ENCODE results near the gene PDXK. TPM values are rescaled to one million over a fixed set of nuclear protein-coding genes. Genes with fewer than 3 reads are reported as not detected.

PDXK gene
- polyA plus RNA-seq, 4 donors: 65.4 to 105 (median 67.6) TPM

DNA sequence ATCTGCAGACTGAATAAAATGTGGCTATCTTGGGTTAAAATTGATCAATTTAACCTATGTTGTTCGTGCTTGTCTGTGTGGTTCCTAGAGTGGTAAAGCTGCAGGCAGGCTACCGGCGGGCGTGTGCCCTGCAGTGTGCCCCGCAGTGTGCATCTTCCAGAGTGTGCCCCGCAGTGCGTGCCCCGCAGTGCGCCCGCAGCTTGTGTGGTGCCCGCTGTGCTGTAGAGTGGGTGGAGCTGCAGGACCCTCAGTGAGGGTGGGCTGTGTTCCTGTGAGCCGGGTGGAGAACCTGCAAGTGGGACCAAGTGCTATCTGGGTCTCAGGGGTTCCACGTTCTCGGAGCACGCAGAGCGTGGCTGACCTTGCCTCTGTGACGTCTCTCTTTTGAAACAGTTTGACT, 81.2 kb downstream of the PDXK start:
- Histone ChIP-seq H3K4me3 (ENCODE audit: low read depth in 1 of 3, low read length in 3 of 3) (no peak overlapping the region), H3K36me3 (ENCODE audit: control insufficient read depth in 3 of 3, insufficient read depth in 2 of 3, low read depth in 1 of 3, low read length in 3 of 3) (peaks cover 4 to 97% (median 8%) of the 10 kb centered on the region in 3 donors), H3K27me3 (ENCODE audit: control insufficient read depth in 3 of 3, insufficient read depth in 3 of 3, low read length in 3 of 3) (no peaks in the 10 kb centered on the region), H3K27ac (ENCODE audit: low read depth in 1 of 3, low read length in 2 of 3) (no peak overlapping the region), H3K4me1 (ENCODE audit: control insufficient read depth in 3 of 3, insufficient read depth in 2 of 3, low read depth in 1 of 3, low read length in 2 of 3) (no peaks in the 10 kb centered on the region), H3K9me3 (ENCODE audit: control insufficient read depth in 2 of 2, insufficient read depth in 1 of 2, low read depth in 1 of 2, low read length in 1 of 2) (no peaks in the 10 kb centered on the region)
- WGBS, 3 donors: 96 to 98% (median 96%) methylated on average over 17 of the region's 17 CpGs
- FAIRE-seq: no peak
- no peak for DNase-seq

- no peak for FAIRE-seq
- peaks cover 4 to 92% (median 8%) of the 10 kb centered on the region in 3 donors for H3K36me3 ChIP-seq (ENCODE audit: control insufficient read depth in 3 of 3, insufficient read depth in 2 of 3, low read depth in 1 of 3, low read length in 3 of 3)
These were observed 81.6 kb downstream of the PDXK start for GRCh38 chr21:43800566-43800965.

GRCh38 chr21:43801006-43801783, 82.3 kb downstream of the PDXK start:
- DNase-seq: no peak
- FAIRE-seq: no peak
- Histone ChIP-seq H3K27ac (ENCODE audit: low read depth in 1 of 3, low read length in 2 of 3) (no peak overlapping the region), H3K27me3 (ENCODE audit: control insufficient read depth in 3 of 3, insufficient read depth in 3 of 3, low read length in 3 of 3) (no peaks in the 10 kb centered on the region), H3K9me3 (ENCODE audit: control insufficient read depth in 2 of 2, insufficient read depth in 1 of 2, low read depth in 1 of 2, low read length in 1 of 2) (no peaks in the 10 kb centered on the region), H3K4me1 (ENCODE audit: control insufficient read depth in 3 of 3, insufficient read depth in 2 of 3, low read depth in 1 of 3, low read length in 2 of 3) (no peaks in the 10 kb centered on the region), H3K36me3 (ENCODE audit: control insufficient read depth in 3 of 3, insufficient read depth in 2 of 3, low read depth in 1 of 3, low read length in 3 of 3) (peaks cover 4 to 92% (median 8%) of the 10 kb centered on the region in 3 donors), H3K4me3 (ENCODE audit: low read depth in 1 of 3, low read length in 3 of 3) (no peak overlapping the region)
- WGBS, 3 donors: 96 to 97% (median 97%) methylated on average over 42 of the region's 42 CpGs

More at GRCh38 chr21:43800566-43800965, 81.6 kb downstream of the PDXK start:
- Histone ChIP-seq H3K4me1 (ENCODE audit: control insufficient read depth in 3 of 3, insufficient read depth in 2 of 3, low read depth in 1 of 3, low read length in 2 of 3) (no peaks in the 10 kb centered on the region), H3K27ac (ENCODE audit: low read depth in 1 of 3, low read length in 2 of 3) (no peak overlapping the region), H3K4me3 (ENCODE audit: low read depth in 1 of 3, low read length in 3 of 3) (no peak overlapping the region), H3K9me3 (ENCODE audit: control insufficient read depth in 2 of 2, insufficient read depth in 1 of 2, low read depth in 1 of 2, low read length in 1 of 2) (no peaks in the 10 kb centered on the region), H3K27me3 (ENCODE audit: control insufficient read depth in 3 of 3, insufficient read depth in 3 of 3, low read length in 3 of 3) (no peaks in the 10 kb centered on the region)
- WGBS, 3 donors: 91 to 97% (median 93%) methylated on average over 14 of the region's 14 CpGs
- no peak for DNase-seq

DNA sequence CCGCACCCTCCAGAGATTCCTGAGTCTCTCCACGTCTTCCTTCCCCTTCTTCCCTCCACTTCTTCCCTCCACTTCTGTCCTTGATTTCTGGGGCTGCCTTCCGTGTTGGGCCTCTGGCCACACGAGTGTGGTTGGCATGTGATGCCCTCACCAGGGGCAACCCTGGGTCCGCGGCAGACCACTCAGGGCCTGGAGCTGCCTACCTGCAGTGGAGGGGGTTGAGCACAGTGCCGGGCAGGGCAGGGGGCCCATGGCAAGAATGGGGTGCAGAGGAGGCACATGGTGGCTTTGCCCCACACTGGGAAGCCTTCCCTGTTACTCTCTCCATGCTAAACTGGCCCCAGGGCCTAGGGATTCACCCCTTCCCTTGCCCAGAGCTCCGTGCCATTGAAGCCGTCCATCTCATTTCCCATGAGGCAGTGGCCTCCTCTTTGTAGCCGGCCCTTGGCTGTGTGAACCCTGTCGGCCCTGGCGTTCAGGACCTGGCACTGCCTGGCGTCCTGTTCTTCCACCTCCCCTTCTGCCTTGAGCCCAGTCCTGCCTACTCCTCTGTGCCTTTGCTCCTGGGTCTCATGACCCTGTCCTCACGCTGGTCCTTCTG, 83.9 kb downstream of the PDXK start:
- no peak overlapping the region for H3K4me3 ChIP-seq (ENCODE audit: low read depth in 1 of 3, low read length in 3 of 3)
- H3K9me3 ChIP-seq (ENCODE audit: control insufficient read depth in 2 of 2, insufficient read depth in 1 of 2, low read depth in 1 of 2, low read length in 1 of 2): no peaks in the 10 kb centered on the region
- H3K36me3 ChIP-seq (ENCODE audit: control insufficient read depth in 3 of 3, insufficient read depth in 2 of 3, low read depth in 1 of 3, low read length in 3 of 3): peaks cover 4 to 85% (median 5%) of the 10 kb centered on the region in 3 donors
- DNase-seq (no peak), FAIRE-seq (no peak)
- no peaks in the 10 kb centered on the region for H3K27me3 ChIP-seq (ENCODE audit: control insufficient read depth in 3 of 3, insufficient read depth in 3 of 3, low read length in 3 of 3)
- 88 to 93% (median 91%) methylated on average over 14 of the region's 14 CpGs for WGBS, 3 donors
- H3K4me1 ChIP-seq (ENCODE audit: control insufficient read depth in 3 of 3, insufficient read depth in 2 of 3, low read depth in 1 of 3, low read length in 2 of 3): no peaks in the 10 kb centered on the region
- no peak overlapping the region for H3K27ac ChIP-seq (ENCODE audit: low read depth in 1 of 3, low read length in 2 of 3)

DNA sequence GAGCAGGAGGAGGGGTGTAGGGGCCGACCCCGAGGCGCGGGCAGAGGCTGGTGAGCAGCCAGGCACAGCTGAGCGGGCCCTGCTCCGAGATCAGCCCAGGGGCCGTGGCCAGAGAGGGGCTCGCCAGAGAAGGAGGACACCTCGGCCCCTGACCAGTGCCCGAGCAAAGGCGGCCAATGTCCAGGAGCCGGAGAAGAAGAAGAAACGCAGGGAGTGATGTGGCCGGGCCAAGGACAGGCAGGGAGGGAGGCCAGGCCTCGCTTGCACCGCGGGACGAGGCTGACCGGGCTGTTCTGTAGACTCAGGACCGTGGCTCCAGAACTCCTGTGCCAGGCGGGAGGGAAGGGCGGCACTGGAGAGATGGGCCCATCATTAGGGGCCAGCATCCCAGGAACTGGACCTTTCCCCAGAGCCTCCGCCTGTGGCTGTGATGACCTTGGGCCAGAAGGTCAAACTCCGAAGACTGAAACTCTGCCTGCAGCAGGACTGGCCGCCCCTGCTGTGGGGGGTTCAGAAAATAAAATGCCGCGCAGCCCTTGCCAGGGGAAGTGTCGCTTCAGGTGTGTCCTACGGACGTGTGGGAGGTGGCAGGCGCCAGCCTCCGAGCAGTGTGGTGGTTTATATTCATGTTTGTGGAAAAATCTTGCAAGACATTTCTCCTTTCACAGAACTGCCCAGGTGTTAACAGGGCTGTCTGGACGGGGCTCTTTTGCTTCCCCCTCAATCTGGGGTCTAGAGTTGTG, 84.8 kb downstream of the PDXK start:
- FAIRE-seq: no peak
- H3K4me3 ChIP-seq (ENCODE audit: low read depth in 1 of 3, low read length in 3 of 3): no peak overlapping the region
- no peak overlapping the region for H3K27ac ChIP-seq (ENCODE audit: low read depth in 1 of 3, low read length in 2 of 3)
- no peaks in the 10 kb centered on the region for H3K4me1 ChIP-seq (ENCODE audit: control insufficient read depth in 3 of 3, insufficient read depth in 2 of 3, low read depth in 1 of 3, low read length in 2 of 3)
- 90 to 93% (median 90%) methylated on average over 28 to 33 of the region's 33 CpGs for WGBS, 3 donors
- H3K36me3 ChIP-seq (ENCODE audit: control insufficient read depth in 3 of 3, insufficient read depth in 2 of 3, low read depth in 1 of 3, low read length in 3 of 3): peaks cover 4 to 78% (median 5%) of the 10 kb centered on the region in 3 donors
- no peaks in the 10 kb centered on the region for H3K27me3 ChIP-seq (ENCODE audit: control insufficient read depth in 3 of 3, insufficient read depth in 3 of 3, low read length in 3 of 3)
- no peak for DNase-seq
- no peaks in the 10 kb centered on the region for H3K9me3 ChIP-seq (ENCODE audit: control insufficient read depth in 2 of 2, insufficient read depth in 1 of 2, low read depth in 1 of 2, low read length in 1 of 2)

DNA sequence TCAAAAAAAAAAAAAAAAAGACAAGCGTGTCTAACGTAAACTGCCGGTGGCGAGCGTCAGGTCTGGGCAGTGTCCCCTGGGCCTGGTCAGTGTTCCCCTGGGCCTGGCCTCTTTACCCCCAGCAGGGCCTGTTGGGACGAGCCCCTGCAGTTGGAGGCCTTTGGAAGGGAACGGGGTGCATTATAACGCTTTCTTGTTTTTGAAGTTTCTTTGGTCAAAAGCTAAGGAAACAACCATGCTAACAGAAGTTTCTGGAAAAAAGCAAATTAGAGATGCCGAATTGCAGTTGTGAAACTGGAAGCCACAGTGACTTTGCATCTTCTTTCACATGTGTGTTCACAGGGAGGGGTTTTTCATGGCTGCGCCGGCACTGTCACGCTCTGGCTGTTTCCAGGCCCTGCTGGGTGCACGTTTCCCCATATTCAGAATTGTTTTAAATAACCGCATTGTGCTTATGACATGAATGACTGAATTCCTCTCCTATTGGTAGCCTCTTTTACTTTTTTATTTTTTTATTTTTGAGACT, 86.4 kb downstream of the PDXK start:
- Histone ChIP-seq H3K4me1 (ENCODE audit: control insufficient read depth in 3 of 3, insufficient read depth in 2 of 3, low read depth in 1 of 3, low read length in 2 of 3) (no peaks in the 10 kb centered on the region), H3K4me3 (ENCODE audit: low read depth in 1 of 3, low read length in 3 of 3) (no peak overlapping the region), H3K27me3 (ENCODE audit: control insufficient read depth in 3 of 3, insufficient read depth in 3 of 3, low read length in 3 of 3) (no peaks in the 10 kb centered on the region), H3K9me3 (ENCODE audit: control insufficient read depth in 2 of 2, insufficient read depth in 1 of 2, low read depth in 1 of 2, low read length in 1 of 2) (no peaks in the 10 kb centered on the region), H3K36me3 (ENCODE audit: control insufficient read depth in 3 of 3, insufficient read depth in 2 of 3, low read depth in 1 of 3, low read length in 3 of 3) (peaks cover 4 to 61% (median 5%) of the 10 kb centered on the region in 3 donors), H3K27ac (ENCODE audit: low read depth in 1 of 3, low read length in 2 of 3) (peak overlapping the region in 1 of 3 donors; percentile 63)
- FAIRE-seq: no peak
- WGBS, 3 donors: 78 to 93% (median 81%) methylated on average over 14 of the region's 14 CpGs
- no peak for DNase-seq

- peak overlapping the region in 1 of 3 donors; percentile 17 for H3K27ac ChIP-seq (ENCODE audit: low read depth in 1 of 3, low read length in 2 of 3)
- 86 to 89% (median 87%) methylated on average over 21 of the region's 21 CpGs for WGBS, 3 donors
- no peak for FAIRE-seq
- H3K4me1 ChIP-seq (ENCODE audit: control insufficient read depth in 3 of 3, insufficient read depth in 2 of 3, low read depth in 1 of 3, low read length in 2 of 3): peaks cover 0 to 3% (median 3%) of the 10 kb centered on the region in 3 donors
- DNase-seq: no peak
- H3K4me3 ChIP-seq (ENCODE audit: low read depth in 1 of 3, low read length in 3 of 3): no peak overlapping the region
- peaks cover 4 to 53% (median 5%) of the 10 kb centered on the region in 3 donors for H3K36me3 ChIP-seq (ENCODE audit: control insufficient read depth in 3 of 3, insufficient read depth in 2 of 3, low read depth in 1 of 3, low read length in 3 of 3)
- H3K9me3 ChIP-seq (ENCODE audit: control insufficient read depth in 2 of 2, insufficient read depth in 1 of 2, low read depth in 1 of 2, low read length in 1 of 2): no peaks in the 10 kb centered on the region
- no peaks in the 10 kb centered on the region for H3K27me3 ChIP-seq (ENCODE audit: control insufficient read depth in 3 of 3, insufficient read depth in 3 of 3, low read length in 3 of 3)
These were observed 87.2 kb downstream of the PDXK start for GRCh38 chr21:43806017-43806710.

- H3K4me3 ChIP-seq (ENCODE audit: low read depth in 1 of 3, low read length in 3 of 3): no peak overlapping the region
- no peak for DNase-seq
- no peak for FAIRE-seq
- H3K27ac ChIP-seq (ENCODE audit: low read depth in 1 of 3, low read length in 2 of 3): no peak overlapping the region
- WGBS, 3 donors: 81 to 87% (median 83%) methylated on average over 18 of the region's 18 CpGs
- no peaks in the 10 kb centered on the region for H3K27me3 ChIP-seq (ENCODE audit: control insufficient read depth in 3 of 3, insufficient read depth in 3 of 3, low read length in 3 of 3)
- H3K4me1 ChIP-seq (ENCODE audit: control insufficient read depth in 3 of 3, insufficient read depth in 2 of 3, low read depth in 1 of 3, low read length in 2 of 3): peaks cover 0 to 4% (median 3%) of the 10 kb centered on the region in 3 donors
- peaks cover 0 to 31% (median 0%) of the 10 kb centered on the region in 3 donors for H3K36me3 ChIP-seq (ENCODE audit: control insufficient read depth in 3 of 3, insufficient read depth in 2 of 3, low read depth in 1 of 3, low read length in 3 of 3)
- H3K9me3 ChIP-seq (ENCODE audit: control insufficient read depth in 2 of 2, insufficient read depth in 1 of 2, low read depth in 1 of 2, low read length in 1 of 2): no peaks in the 10 kb centered on the region
These were observed 89.4 kb downstream of the PDXK start for GRCh38 chr21:43808367-43808766.
